ENCODE data around the gene SPANXN4.

DNA sequence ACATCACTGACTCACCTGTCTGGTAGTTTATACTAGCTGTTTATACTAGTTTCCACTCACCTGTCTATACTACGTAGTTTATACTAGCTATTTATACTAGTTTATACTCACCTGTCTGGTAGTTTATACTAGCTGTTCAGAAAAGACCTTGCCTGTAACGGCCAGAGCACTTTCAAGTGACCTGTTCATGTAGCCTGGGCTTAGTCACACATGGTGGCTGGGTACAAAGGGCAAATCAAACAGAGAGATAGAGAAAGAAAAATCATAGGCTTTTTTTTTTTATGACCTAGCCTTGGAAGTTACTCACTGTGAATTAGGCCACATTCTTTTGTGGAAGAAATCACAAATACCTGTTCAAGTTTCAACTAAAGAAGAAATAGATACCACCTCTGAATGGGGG lies 30.7 kb upstream of the SPANXN4 start:
- no peak for TF ChIP-seq POLR2A (IDR thresholded peaks at IDR 0.05)
- TF ChIP-seq, protein P1, sequence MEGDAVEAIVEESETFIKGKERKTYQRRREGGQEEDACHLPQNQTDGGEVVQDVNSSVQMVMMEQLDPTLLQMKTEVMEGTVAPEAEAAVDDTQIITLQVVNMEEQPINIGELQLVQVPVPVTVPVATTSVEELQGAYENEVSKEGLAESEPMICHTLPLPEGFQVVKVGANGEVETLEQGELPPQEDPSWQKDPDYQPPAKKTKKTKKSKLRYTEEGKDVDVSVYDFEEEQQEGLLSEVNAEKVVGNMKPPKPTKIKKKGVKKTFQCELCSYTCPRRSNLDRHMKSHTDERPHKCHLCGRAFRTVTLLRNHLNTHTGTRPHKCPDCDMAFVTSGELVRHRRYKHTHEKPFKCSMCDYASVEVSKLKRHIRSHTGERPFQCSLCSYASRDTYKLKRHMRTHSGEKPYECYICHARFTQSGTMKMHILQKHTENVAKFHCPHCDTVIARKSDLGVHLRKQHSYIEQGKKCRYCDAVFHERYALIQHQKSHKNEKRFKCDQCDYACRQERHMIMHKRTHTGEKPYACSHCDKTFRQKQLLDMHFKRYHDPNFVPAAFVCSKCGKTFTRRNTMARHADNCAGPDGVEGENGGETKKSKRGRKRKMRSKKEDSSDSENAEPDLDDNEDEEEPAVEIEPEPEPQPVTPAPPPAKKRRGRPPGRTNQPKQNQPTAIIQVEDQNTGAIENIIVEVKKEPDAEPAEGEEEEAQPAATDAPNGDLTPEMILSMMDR (IDR thresholded peaks at IDR 0.05), result no peak

Data from lower leg skin (tissue), 3 donors.